ENCODE results near the gene HOATZ. TPM values are rescaled to one million over a fixed set of nuclear protein-coding genes. Genes with fewer than 3 reads are reported as not detected.

HOATZ gene
- total and polyA plus RNA-seq, 8 donors: 0.18 TPM; not detected in 7

- intact Hi-C loops (cut with DNase I; ENCODE audit: low total_unique reads): no loop called here
- peak in 1 of 2 donors; percentile 50 for DNase-seq
- Histone ChIP-seq H3K4me1 (peaks cover 0 to 11% (median 4%) of the 10 kb centered on the region in 4 donors), H3K27me3 (no peaks in the 10 kb centered on the region), H3K9me3 (peaks cover 0 to 7% (median 0%) of the 10 kb centered on the region in 4 donors), H3K36me3 (peaks cover 0 to 40% (median 3%) of the 10 kb centered on the region in 4 donors), H3K4me3 (no peak overlapping the region), H3K27ac (peak overlapping the region in 4 of 5 donors; percentile 36 to 68 (median 59))
- TF ChIP-seq EP300 (IDR thresholded peaks at IDR 0.05) (no peak), POLR2A (IDR thresholded peaks at IDR 0.05) (no peak), POLR2AphosphoS5 (IDR thresholded peaks at IDR 0.05) (peak in 2 of 3 donors; percentile 35 to 43)
- 60 to 75% (median 74%) methylated on average over 5 of the region's 5 CpGs for WGBS, 5 donors
Observed at GRCh38 chr11:111557425-111558111, 43.0 kb downstream of the HOATZ start.

- intact Hi-C loops (cut with DNase I; ENCODE audit: low total_unique reads): loop anchor here (10.0 kb wide), 1 partner anchor 285 kb away; no protein-coding TSS in a partner anchor
- Histone ChIP-seq H3K9me3 (peaks cover 0 to 7% (median 0%) of the 10 kb centered on the region in 4 donors), H3K4me3 (no peak overlapping the region), H3K4me1 (peaks cover 0 to 11% (median 4%) of the 10 kb centered on the region in 4 donors), H3K27me3 (no peaks in the 10 kb centered on the region), H3K27ac (peak overlapping the region in 2 of 5 donors; percentile 10 to 49), H3K36me3 (peaks cover 0 to 48% (median 3%) of the 10 kb centered on the region in 4 donors)
- TF ChIP-seq CTCF (IDR thresholded peaks at IDR 0.05) (no peak), EP300 (IDR thresholded peaks at IDR 0.05) (no peak), POLR2AphosphoS5 (IDR thresholded peaks at IDR 0.05) (no peak), POLR2A (IDR thresholded peaks at IDR 0.05) (no peak)
- DNase-seq: no peak
- 77 to 85% (median 82%) methylated on average over 11 of the region's 11 CpGs for WGBS, 5 donors
Observed at GRCh38 chr11:111559800-111560464, 45.4 kb downstream of the HOATZ start.

- H3K36me3 ChIP-seq: peaks cover 0 to 41% (median 3%) of the 10 kb centered on the region in 4 donors
- intact Hi-C loops (cut with DNase I; ENCODE audit: low total_unique reads): loop anchor here (10.0 kb wide), 1 partner anchor 284 kb away; no protein-coding TSS in a partner anchor
- H3K27ac ChIP-seq: no peak overlapping the region
- H3K4me3 ChIP-seq: no peak overlapping the region
- TF ChIP-seq POLR2AphosphoS5 (IDR thresholded peaks at IDR 0.05) (no peak), CTCF (IDR thresholded peaks at IDR 0.05) (no peak), EP300 (IDR thresholded peaks at IDR 0.05) (no peak), POLR2A (IDR thresholded peaks at IDR 0.05) (no peak)
- no peak for DNase-seq
- WGBS, 5 donors: 80 to 92% (median 89%) methylated on average over 3 of the region's 3 CpGs
- peaks cover 0 to 7% (median 0%) of the 10 kb centered on the region in 4 donors for H3K9me3 ChIP-seq
- no peaks in the 10 kb centered on the region for H3K27me3 ChIP-seq
- H3K4me1 ChIP-seq: peaks cover 0 to 11% (median 4%) of the 10 kb centered on the region in 4 donors
Observed at GRCh38 chr11:111560800-111561199, 46.2 kb downstream of the HOATZ start.

GRCh38 chr11:111561306-111561705, 46.7 kb downstream of the HOATZ start:
- WGBS, 5 donors: 79 to 91% (median 81%) methylated on average over 3 of the region's 3 CpGs
- intact Hi-C loops (cut with DNase I; ENCODE audit: low total_unique reads): loop anchor here (10.0 kb wide), 1 partner anchor 283 kb away; no protein-coding TSS in a partner anchor
- TF ChIP-seq POLR2AphosphoS5 (IDR thresholded peaks at IDR 0.05): no peak
- no peak for TF ChIP-seq POLR2A (IDR thresholded peaks at IDR 0.05)
- TF ChIP-seq CTCF (IDR thresholded peaks at IDR 0.05): no peak
- no peak for TF ChIP-seq EP300 (IDR thresholded peaks at IDR 0.05)

More at GRCh38 chr11:111561306-111561705, 46.7 kb downstream of the HOATZ start:
- no peak overlapping the region for H3K4me3 ChIP-seq
- H3K27me3 ChIP-seq: no peaks in the 10 kb centered on the region
- no peak for DNase-seq
- peaks cover 0 to 36% (median 3%) of the 10 kb centered on the region in 4 donors for H3K36me3 ChIP-seq
- H3K4me1 ChIP-seq: peaks cover 0 to 11% (median 4%) of the 10 kb centered on the region in 4 donors
- peaks cover 0 to 2% (median 0%) of the 10 kb centered on the region in 4 donors for H3K9me3 ChIP-seq
- H3K27ac ChIP-seq: no peak overlapping the region
